Skeletal muscle satellite cell (primary cell): ENCODE data around the gene CDS1.
"Not testable (repeated sequence)": the region's sequence is repeated elsewhere in the genome, so short reads cannot be mapped to it uniquely, and the experiment has no call there.

ENCODE experiments used
- H3K27me3 ChIP-seq: 2 replicates; pipeline ENCODE4 v1.7.0; 2013; ENCODE audit warnings: low read length; ENCODE audit not compliant: control insufficient read depth, insufficient read depth
- H3K36me3 ChIP-seq: 2 replicates; pipeline ENCODE4 v1.7.0; 2013; ENCODE audit warnings: mild to moderate bottlenecking, control low read depth, low read length; ENCODE audit not compliant: insufficient read depth
- H3K4me1 ChIP-seq: 2 replicates; pipeline ENCODE4 v1.7.0; 2013; ENCODE audit warnings: low read length; ENCODE audit not compliant: control insufficient read depth, insufficient read depth
- H3K4me2 ChIP-seq: 2 replicates; pipeline ENCODE4 v1.7.0; 2013; ENCODE audit warnings: mild to moderate bottlenecking, low read length
- H3K4me3 ChIP-seq: 2 replicates; pipeline ENCODE4 v1.7.0; 2013; ENCODE audit warnings: low read length
- H3K9ac ChIP-seq: 2 replicates; pipeline ENCODE4 v1.7.0; 2013; ENCODE audit warnings: mild to moderate bottlenecking, low read depth, low read length, moderate library complexity
- H3K9me3 ChIP-seq: replicated peaks from 2 replicates; pipeline ENCODE4 v1.7.0; 2013; ENCODE audit warnings: mild to moderate bottlenecking, control low read depth, low read length

CDS1 gene

GRCh38 chr4:84648178-84648577 lies 65.3 kb downstream of the CDS1 start:
- Histone ChIP-seq H3K4me3 (no peak overlapping the region), H3K9ac (no peak overlapping the region), H3K4me2 (no peak overlapping the region), H3K9me3 (no peaks in the 10 kb centered on the region), H3K36me3 (no peaks in the 10 kb centered on the region), H3K27me3 (no peaks in the 10 kb centered on the region), H3K4me1 (no peaks in the 10 kb centered on the region)

- Histone ChIP-seq H3K9me3 (no peaks in the 10 kb centered on the region), H3K4me3 (no peak overlapping the region), H3K4me2 (no peak overlapping the region), H3K27me3 (no peaks in the 10 kb centered on the region), H3K4me1 (no peaks in the 10 kb centered on the region), H3K9ac (no peak overlapping the region), H3K36me3 (no peaks in the 10 kb centered on the region)
Measured at GRCh38 chr4:84648863-84649647, 66.1 kb downstream of the CDS1 start.

GRCh38 chr4:84651499-84651898 lies 68.6 kb downstream of the CDS1 start:
- no peak overlapping the region for H3K9ac ChIP-seq
- no peak overlapping the region for H3K4me2 ChIP-seq
- H3K36me3 ChIP-seq = no peaks in the 10 kb centered on the region
- H3K9me3 ChIP-seq = no peaks in the 10 kb centered on the region
- no peaks in the 10 kb centered on the region for H3K27me3 ChIP-seq
- no peak overlapping the region for H3K4me3 ChIP-seq
- H3K4me1 ChIP-seq = no peaks in the 10 kb centered on the region

- H3K9me3 ChIP-seq = no peaks in the 10 kb centered on the region
- H3K4me2 ChIP-seq = no peak overlapping the region
- H3K4me3 ChIP-seq = no peak overlapping the region
- no peaks in the 10 kb centered on the region for H3K36me3 ChIP-seq
- no peaks in the 10 kb centered on the region for H3K4me1 ChIP-seq
- H3K9ac ChIP-seq = no peak overlapping the region
- H3K27me3 ChIP-seq = no peaks in the 10 kb centered on the region
Measured at GRCh38 chr4:84652478-84652877, 69.6 kb downstream of the CDS1 start.

- Histone ChIP-seq H3K36me3 (no peaks in the 10 kb centered on the region), H3K4me1 (no peaks in the 10 kb centered on the region), H3K4me2 (no peak overlapping the region), H3K9ac (no peak overlapping the region), H3K27me3 (no peaks in the 10 kb centered on the region), H3K4me3 (no peak overlapping the region), H3K9me3 (no peaks in the 10 kb centered on the region)
Measured at GRCh38 chr4:84660606-84661005, 77.7 kb downstream of the CDS1 start.

GRCh38 chr4:84661191-84661939 lies 78.4 kb downstream of the CDS1 start:
- no peaks in the 10 kb centered on the region for H3K27me3 ChIP-seq
- H3K4me1 ChIP-seq = no peaks in the 10 kb centered on the region
- no peak overlapping the region for H3K4me3 ChIP-seq
- no peak overlapping the region for H3K4me2 ChIP-seq
- H3K36me3 ChIP-seq = peaks cover 3% of the 10 kb centered on the region
- no peak overlapping the region for H3K9ac ChIP-seq
- H3K9me3 ChIP-seq = no peaks in the 10 kb centered on the region

- H3K4me3 ChIP-seq, H3K4me2 ChIP-seq, H3K9ac ChIP-seq, H3K4me1 ChIP-seq, H3K9me3 ChIP-seq, H3K27me3 ChIP-seq: not testable (repeated sequence)
- peaks cover 12% of the 10 kb centered on the region for H3K36me3 ChIP-seq
Measured at GRCh38 chr4:84664767-84665166, 81.8 kb downstream of the CDS1 start.

- Histone ChIP-seq H3K4me2 (no peak overlapping the region), H3K4me3 (no peak overlapping the region), H3K27me3 (no peaks in the 10 kb centered on the region), H3K9ac (no peak overlapping the region), H3K4me1 (no peaks in the 10 kb centered on the region), H3K9me3 (no peaks in the 10 kb centered on the region), H3K36me3 (peaks cover 25% of the 10 kb centered on the region)
Measured at GRCh38 chr4:84666439-84666838, 83.5 kb downstream of the CDS1 start.

- no peak overlapping the region for H3K4me3 ChIP-seq
- H3K4me1 ChIP-seq = peaks cover 12% of the 10 kb centered on the region
- H3K9ac ChIP-seq = no peak overlapping the region
- no peaks in the 10 kb centered on the region for H3K27me3 ChIP-seq
- H3K9me3 ChIP-seq = no peaks in the 10 kb centered on the region
- peaks cover 38% of the 10 kb centered on the region for H3K36me3 ChIP-seq
- H3K4me2 ChIP-seq = no peak overlapping the region
Measured at GRCh38 chr4:84669201-84669600, 86.3 kb downstream of the CDS1 start.

GRCh38 chr4:84672177-84672576 lies 89.2 kb downstream of the CDS1 start:
- H3K27me3 ChIP-seq = no peaks in the 10 kb centered on the region
- H3K4me1 ChIP-seq = peaks cover 12% of the 10 kb centered on the region
- no peak overlapping the region for H3K4me3 ChIP-seq
- no peak overlapping the region for H3K9ac ChIP-seq
- no peak overlapping the region for H3K4me2 ChIP-seq
- H3K9me3 ChIP-seq = no peaks in the 10 kb centered on the region
- H3K36me3 ChIP-seq = peaks cover 42% of the 10 kb centered on the region

- H3K4me2 ChIP-seq = peak overlapping the region; percentile 29
- peak overlapping the region; percentile 12 for H3K4me3 ChIP-seq
- H3K36me3 ChIP-seq = peaks cover 52% of the 10 kb centered on the region
- H3K9me3 ChIP-seq = no peaks in the 10 kb centered on the region
- no peaks in the 10 kb centered on the region for H3K27me3 ChIP-seq
- H3K4me1 ChIP-seq = peaks cover 12% of the 10 kb centered on the region
- peak overlapping the region; percentile 7 for H3K9ac ChIP-seq
Measured at GRCh38 chr4:84673475-84674240, 90.7 kb downstream of the CDS1 start.
